ENCODE results near the gene RANBP3.

- TF ChIP-seq EZH2 (IDR thresholded peaks at IDR 0.05; ENCODE audit: borderline replicate concordance, low read depth, low read length, severe bottlenecking) (no peak), CTCF (IDR thresholded peaks at IDR 0.05; ENCODE audit: borderline replicate concordance, extremely low read depth, low read length, poor library complexity, severe bottlenecking) (no peak)
Measured at GRCh38 chr19:5873617-5874199, 104.2 kb downstream of the RANBP3 start.
